HS-27A (cell line): ENCODE measurements around the gene CRHR1.
"Not testable (repeated sequence)": the region's sequence is repeated elsewhere in the genome, so short reads cannot be mapped to it uniquely, and the experiment has no call there.

Experiments
- DNase-seq: peaks from one replicate; pipeline ENCODE4 v3.0.0-alpha.2; 2012; ENCODE audit warnings: low read depth, missing footprints

Gene CRHR1

GRCh38 chr17:45846223-45846622 is 62.1 kb downstream of the CRHR1 start:
- no peak for DNase-seq

DNA sequence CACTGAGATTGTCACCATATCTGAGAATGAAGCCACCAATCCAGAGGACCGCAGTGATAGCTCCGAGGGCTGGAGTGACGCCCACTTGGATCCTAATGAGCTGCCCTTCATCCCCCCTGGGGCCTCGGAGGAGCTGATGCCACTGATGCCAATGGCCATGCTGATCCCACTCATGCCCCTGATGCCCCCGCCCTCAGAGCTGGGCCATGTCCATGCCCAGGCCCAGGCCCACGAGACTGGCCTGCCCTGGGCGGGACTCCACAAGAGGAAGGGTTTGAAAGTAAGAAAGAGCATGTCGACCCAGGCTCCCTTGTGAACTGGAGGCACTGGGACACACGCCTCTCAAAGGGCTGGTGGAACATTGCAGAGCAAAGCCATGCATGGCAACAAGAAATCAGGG is 62.5 kb downstream of the CRHR1 start:
- no peak for DNase-seq

DNA sequence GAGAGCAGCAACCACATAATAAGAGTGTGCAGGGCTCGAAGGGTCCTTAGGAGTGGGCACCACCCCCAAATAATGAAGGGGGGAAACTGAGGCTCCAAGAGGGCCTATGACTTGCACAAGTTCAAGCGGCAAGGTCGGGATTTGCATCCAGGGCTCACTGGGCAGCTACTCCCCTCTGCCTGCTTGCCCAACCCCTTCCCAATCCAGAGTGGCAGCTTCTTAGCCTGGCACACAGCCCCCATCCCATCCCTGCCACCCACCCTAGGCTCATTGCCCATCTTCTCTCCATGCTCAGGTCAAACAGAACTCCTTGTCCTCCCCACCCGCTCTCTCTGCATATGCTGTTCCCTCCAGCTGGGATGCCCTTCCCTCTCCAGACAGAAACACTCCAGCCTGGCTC is 63.0 kb downstream of the CRHR1 start:
- no peak for DNase-seq

DNA sequence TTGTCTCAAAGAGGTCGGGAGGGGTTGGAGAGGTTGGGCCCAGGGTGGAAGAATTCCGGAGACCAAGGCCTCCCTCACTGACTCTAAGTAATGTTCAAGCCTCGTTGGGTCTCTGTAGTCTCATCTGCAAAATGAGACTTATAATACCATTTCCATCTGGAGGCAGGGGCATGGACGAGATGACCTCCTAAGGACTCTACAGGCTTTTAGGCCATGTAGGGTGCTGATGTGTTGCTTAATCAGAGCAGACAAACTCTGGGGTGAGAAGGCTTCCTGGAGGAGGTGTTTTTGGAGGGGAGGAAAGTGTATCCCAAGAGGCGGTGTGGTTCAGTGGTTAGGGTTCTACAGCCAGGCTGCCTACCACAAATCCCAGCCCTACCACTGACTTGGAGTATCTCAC is 63.6 kb downstream of the CRHR1 start:
- no peak for DNase-seq

DNA sequence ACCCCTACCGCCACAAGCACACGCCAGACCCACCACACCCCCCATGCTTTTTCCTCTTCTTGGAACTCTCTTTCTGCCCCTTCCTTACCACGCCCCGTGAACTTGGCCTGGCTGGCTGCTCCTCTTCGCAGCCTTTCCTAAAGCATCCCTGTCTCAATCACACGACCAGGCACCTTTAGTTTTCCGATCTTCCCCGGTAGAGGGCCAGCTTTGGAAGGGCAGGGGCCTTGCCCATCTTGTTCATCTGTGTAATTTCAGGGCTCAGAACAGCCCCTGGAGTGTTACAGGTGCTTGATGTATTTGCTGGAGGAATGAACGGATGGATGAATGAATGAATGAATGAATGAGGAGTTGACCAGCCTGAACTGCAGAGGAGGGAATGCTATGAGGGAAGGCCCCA is 64.3 kb downstream of the CRHR1 start:
- no peak for DNase-seq

GRCh38 chr17:45848868-45849535 is 64.9 kb downstream of the CRHR1 start:
- no peak for DNase-seq

DNA sequence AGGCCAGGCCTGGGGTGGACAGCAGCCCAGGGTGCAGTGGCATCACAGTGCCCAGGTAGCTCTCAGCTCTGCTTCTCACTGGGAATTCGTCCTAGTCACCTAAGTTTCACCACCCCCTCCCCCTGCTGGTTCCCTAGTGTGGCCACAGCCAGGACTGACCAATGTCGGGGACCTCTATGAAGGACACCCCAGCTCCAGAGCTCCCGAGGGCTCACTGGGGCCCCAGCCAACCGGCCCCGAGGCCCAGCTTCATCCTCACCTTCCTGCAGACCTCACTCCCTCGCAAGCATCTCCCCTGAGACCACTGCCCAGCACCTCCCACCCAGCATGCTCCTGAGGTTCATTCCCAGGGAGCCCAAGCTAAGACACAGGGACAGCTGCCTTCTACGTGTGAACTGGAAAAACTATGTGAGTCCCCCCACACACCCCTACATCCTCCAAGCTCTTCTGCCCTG is 65.4 kb downstream of the CRHR1 start:
- DNase-seq, result no peak

- DNase-seq, result no peak
These were observed 65.9 kb downstream of the CRHR1 start for GRCh38 chr17:45850011-45850410.

DNA sequence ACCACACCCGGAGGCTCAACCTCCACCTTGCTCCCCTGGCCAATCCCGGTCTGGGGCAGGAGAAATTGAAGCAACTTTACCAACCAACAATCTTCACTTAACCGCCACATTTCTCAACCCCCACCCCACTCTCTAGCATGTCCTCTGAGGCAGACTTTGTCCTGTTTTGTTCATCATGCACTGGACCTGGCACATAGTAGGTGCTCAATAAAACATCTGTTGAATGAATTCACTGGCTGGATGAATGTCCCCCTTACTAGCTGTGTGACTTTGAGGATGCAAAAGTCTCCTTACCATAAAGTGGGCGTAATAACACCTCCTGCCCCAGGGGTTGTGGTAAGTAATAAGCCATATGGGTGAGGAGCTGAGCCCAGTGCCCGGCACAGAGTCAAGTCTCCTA is 66.3 kb downstream of the CRHR1 start:
- DNase-seq, result no peak

DNA sequence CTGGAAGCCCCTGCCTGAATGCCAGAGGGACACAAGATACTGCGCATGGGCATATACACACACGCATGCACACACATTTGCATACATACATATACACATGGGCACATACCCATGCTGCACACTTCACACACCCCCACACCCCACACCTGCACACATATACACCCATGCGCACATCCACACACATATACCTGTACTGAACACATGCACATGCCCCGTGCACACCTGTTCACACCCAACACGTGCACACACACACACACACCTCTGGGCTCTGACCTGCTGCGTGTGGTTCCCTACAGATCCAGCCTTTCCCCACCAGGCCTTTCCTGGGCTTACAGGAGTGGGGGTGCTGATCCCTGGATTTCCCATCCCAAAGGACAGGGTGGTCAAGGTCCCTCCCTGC is 66.9 kb downstream of the CRHR1 start:
- no peak for DNase-seq

GRCh38 chr17:45851464-45851863 is 67.3 kb downstream of the CRHR1 start:
- no peak for DNase-seq

DNA sequence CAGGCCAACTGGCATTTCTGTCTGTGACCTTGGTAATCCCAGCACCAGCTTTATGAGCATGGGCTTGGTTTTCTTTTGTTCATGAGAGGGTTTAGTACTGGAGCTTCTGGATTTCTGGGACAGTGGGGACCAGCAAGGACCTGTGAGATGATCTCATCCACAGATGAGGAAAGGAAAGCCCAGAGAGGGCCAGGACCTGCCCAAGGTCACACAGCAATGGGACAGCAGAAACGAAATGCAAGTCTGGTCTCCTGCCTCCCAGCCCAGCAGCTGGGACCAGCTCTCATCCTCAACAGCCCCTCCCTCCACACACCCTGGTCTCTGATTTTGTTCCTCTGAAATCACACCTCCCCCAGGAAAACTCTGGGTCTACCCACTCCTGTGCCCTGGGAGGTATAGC is 67.8 kb downstream of the CRHR1 start:
- DNase-seq, result no peak

- DNase-seq, result no peak
These were observed 68.6 kb downstream of the CRHR1 start for GRCh38 chr17:45852535-45853297.

GRCh38 chr17:45854209-45854608 is 70.1 kb downstream of the CRHR1 start:
- DNase-seq, result no peak

- no peak for DNase-seq
These were observed 71.7 kb downstream of the CRHR1 start for GRCh38 chr17:45855691-45856336.

GRCh38 chr17:45857977-45858708 is 74.0 kb downstream of the CRHR1 start:
- DNase-seq, result no peak

DNA sequence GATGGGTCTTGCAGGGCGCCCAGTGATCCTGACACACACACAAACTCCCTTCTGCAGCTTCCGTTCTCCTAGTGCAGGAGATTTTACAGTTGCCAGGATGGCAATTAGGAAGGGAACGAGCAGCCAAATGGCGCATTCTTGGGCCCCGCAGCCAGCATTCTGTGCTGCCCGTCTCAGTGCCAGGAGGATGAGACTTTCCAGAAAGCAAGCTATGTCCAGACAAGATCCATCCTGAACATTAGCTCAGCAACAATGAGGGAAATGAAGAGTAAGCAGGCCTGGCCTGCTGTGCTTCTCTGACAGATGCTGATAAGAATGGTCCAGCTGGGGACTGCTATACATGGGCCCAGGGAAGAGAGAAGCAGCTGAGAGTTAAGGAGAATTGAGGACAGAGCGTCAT is 77.0 kb downstream of the CRHR1 start:
- DNase-seq, result no peak

GRCh38 chr17:45862127-45862526 is 78.0 kb downstream of the CRHR1 start:
- not testable (repeated sequence) for DNase-seq

DNA sequence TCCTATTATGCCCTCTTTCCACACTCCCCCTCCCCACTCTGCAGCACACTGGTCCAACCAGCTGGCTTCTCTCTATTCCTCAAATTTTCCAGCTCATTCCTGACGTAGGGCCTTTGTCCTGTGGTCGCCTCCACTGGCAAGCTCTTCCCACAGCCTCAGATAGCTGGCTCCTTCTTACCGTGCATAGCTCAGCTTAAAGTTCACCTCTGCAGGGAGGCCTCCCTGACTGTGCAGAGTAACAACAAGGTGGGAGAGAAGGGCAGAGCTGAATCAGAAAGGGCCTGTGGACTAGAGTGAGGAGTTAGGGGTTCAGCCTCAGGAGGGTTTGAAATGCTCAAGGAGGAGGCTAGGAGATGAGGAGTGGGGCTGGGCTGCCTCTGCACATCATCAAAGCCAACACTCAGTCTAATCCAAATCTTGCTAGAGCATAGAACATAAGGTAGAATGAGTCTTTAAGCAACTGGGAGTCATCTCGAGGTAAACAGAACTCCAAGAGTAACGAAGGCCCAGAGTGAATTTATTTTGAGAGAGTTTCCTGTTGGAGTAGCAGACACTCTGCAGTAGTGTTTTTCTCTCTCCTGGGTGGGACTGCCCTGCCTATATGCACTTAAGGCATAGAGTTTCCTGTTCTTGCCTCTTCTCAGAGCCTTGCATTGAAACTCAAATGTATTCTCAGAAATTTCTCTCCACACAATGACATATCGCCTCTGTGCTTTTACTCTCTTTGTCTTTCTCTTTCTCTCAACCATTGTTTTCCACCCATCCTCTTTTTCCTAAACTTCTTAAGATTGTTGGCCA is 79.9 kb downstream of the CRHR1 start:
- DNase-seq, result no peak

DNA sequence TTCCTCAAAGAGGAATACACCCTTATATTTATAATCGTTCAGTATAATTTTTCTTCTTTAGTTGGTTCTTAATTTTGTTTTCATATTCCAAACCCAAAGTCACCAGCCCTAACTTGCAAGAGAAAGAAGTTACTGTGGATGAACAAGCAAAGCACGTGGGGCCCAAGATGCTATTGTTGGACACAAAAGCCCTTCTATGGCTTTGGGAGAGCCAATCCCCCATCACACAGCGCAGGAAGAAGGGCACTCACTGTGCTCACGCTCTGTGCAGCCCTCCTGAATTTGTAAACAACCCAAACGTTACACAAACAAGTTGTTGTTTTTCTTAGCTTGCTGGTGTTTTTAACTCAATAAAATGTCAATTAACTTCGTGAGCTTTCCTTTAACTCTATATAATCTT is 83.1 kb downstream of the CRHR1 start:
- no peak for DNase-seq

GRCh38 chr17:45867702-45868101 is 83.6 kb downstream of the CRHR1 start:
- DNase-seq, result no peak

DNA sequence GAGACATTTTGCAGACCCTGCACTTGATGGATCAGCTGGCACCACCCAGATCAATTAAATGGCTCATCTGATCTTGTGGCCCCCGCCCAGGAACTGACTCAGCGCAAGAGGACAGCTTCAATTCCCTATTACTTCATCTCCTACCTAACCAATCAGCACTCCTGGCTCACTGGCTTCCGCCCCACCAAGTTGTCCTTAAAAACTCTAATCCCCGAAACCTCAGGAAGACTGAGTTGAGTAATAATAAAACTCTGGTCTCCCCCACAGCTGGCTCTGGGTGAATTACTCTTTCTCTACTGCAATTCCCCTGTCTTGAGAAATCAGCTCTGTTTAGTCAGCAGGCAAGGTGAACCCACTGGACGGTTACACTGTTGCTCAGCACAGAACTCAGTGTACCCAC is 84.2 kb downstream of the CRHR1 start:
- no peak for DNase-seq
